Measurements from ENCODE around the gene TTC39C. TPM values are rescaled to one million over a fixed set of nuclear protein-coding genes. Genes with fewer than 3 reads are reported as not detected.

The TTC39C gene
- polyA plus RNA-seq, 2 of the 4 experiments (the other 2 are of a cell fraction) = 8.7 to 18.4 TPM

DNA sequence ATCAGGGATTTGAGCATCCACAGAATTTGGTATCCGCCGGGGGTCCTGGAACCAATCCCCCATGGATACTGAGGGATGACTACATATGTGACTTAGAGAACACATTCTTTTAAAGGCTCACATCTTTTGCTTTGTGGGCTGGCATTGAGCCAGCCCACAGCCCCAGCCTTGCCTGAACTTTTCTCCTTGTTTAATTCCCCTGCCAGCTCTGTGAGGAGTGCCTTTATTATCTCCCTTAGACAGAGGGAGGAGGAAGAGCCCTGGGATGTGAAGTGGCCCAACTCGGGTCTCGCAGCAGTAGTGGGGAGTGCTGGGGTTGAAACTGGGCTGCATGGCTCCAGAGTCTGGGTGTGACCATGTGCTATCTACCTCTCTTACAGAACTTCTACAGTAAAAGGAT is 7.6 kb downstream of the TTC39C start (continued):
- TF ChIP-seq RAD21 (conservative IDR thresholded peaks at IDR 0.05 in 1 of 2, IDR thresholded peaks at IDR 0.05 in 1 of 2) (no peak), HOXA7 (CRISPR knock-in tag; IDR thresholded peaks at IDR 0.05) (no peak)

DNA sequence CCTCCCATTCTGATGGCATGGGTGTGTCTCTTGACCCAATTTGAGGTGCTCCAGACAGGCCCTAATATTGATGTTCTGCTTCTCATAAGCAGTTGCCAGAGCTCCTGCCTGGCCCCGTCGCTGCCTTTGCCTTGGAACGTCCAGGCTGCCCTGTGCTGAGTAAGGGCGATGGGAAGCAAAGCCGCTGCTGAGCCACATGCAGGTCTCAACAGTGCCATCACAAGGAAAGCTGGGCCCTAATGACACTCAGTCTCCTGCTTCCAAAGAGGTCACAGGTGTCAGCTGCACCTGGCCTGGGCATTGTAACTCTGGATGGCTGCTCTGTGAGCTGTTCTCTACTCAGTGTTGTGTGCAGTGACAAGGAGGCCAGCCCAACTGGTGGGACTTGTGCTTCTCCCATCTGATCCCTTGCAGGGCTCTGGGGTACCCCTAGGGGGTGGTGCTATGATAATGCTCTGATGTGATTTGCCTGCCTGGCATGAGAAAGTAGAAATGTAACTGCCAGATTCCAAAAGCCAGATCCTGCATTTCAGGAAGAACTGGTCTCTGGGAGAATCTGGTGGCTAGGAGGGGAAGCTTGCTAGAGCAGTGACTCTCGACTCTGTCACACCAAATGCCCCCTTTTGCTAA is 8.7 kb downstream of the TTC39C start:
- no peaks in the 10 kb centered on the region for H3K9me3 ChIP-seq
- ATAC-seq (peak in 1 of 2 experiments; percentile 64; a peak in 3 of 6 replicates), DNase-seq (ENCODE audit: low read depth in 1 of 2, low spot score in 1 of 2) (peak in 1 of 2 experiments; percentile 10), FAIRE-seq (no peak)
- H3K4me2 ChIP-seq = no peak overlapping the region
- WGBS (ENCODE audit: missing lambda C conversion rate) = 100% methylated on average over 6 of the region's 6 CpGs
- ChIA-PET POLR2A (no interaction called here), CTCF (interaction anchor here (1.7 kb wide), 1 partner anchor 9 kb away, joined by 5 read pairs; no protein-coding TSS in a partner anchor)
- TF ChIP-seq, protein P1, sequence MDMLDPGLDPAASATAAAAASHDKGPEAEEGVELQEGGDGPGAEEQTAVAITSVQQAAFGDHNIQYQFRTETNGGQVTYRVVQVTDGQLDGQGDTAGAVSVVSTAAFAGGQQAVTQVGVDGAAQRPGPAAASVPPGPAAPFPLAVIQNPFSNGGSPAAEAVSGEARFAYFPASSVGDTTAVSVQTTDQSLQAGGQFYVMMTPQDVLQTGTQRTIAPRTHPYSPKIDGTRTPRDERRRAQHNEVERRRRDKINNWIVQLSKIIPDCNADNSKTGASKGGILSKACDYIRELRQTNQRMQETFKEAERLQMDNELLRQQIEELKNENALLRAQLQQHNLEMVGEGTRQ (IDR thresholded peaks at IDR 0.05) = no peak
- TF ChIP-seq SMC3 (IDR thresholded peaks at IDR 0.05) (no peak), POLR2A (IDR thresholded peaks at IDR 0.05; ENCODE audit: low read length) (no peak), TP53 (CRISPR knock-in tag; IDR thresholded peaks at IDR 0.05) (no peak), FOSL2 (IDR thresholded peaks at IDR 0.05) (no peak), FOSL2 (CRISPR knock-in tag; IDR thresholded peaks at IDR 0.05) (no peak), MAZ (IDR thresholded peaks at IDR 0.05; ENCODE audit: borderline replicate concordance, low read depth, low read length) (no peak), RNF2 (IDR thresholded peaks at IDR 0.05; ENCODE audit: borderline replicate concordance, low read depth) (no peak), MAFK (IDR thresholded peaks at IDR 0.05; ENCODE audit: partially characterized antibody) (no peak), EHF (CRISPR knock-in tag; IDR thresholded peaks at IDR 0.05) (no peak), CBX2 (IDR thresholded peaks at IDR 0.05; ENCODE audit: borderline replicate concordance, low read depth) (no peak), NFE2L2 (conservative IDR thresholded peaks at IDR 0.05; ENCODE audit: low read length) (no peak), FOXS1 (CRISPR knock-in tag; IDR thresholded peaks at IDR 0.05) (no peak), HOXB13 (CRISPR knock-in tag; IDR thresholded peaks at IDR 0.05; ENCODE audit: low read depth) (no peak)
- TF ChIP-seq, protein P2, sequence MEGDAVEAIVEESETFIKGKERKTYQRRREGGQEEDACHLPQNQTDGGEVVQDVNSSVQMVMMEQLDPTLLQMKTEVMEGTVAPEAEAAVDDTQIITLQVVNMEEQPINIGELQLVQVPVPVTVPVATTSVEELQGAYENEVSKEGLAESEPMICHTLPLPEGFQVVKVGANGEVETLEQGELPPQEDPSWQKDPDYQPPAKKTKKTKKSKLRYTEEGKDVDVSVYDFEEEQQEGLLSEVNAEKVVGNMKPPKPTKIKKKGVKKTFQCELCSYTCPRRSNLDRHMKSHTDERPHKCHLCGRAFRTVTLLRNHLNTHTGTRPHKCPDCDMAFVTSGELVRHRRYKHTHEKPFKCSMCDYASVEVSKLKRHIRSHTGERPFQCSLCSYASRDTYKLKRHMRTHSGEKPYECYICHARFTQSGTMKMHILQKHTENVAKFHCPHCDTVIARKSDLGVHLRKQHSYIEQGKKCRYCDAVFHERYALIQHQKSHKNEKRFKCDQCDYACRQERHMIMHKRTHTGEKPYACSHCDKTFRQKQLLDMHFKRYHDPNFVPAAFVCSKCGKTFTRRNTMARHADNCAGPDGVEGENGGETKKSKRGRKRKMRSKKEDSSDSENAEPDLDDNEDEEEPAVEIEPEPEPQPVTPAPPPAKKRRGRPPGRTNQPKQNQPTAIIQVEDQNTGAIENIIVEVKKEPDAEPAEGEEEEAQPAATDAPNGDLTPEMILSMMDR (IDR thresholded peaks at IDR 0.05) = no peak
- TF ChIP-seq, protein P3, sequence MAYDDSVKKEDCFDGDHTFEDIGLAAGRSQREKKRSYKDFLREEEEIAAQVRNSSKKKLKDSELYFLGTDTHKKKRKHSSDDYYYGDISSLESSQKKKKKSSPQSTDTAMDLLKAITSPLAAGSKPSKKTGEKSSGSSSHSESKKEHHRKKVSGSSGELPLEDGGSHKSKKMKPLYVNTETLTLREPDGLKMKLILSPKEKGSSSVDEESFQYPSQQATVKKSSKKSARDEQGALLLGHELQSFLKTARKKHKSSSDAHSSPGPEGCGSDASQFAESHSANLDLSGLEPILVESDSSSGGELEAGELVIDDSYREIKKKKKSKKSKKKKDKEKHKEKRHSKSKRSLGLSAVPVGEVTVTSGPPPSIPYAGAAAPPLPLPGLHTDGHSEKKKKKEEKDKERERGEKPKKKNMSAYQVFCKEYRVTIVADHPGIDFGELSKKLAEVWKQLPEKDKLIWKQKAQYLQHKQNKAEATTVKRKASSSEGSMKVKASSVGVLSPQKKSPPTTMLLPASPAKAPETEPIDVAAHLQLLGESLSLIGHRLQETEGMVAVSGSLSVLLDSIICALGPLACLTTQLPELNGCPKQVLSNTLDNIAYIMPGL (CRISPR knock-in tag; IDR thresholded peaks at IDR 0.05; ENCODE audit: borderline replicate concordance) = no peak
- TF ChIP-seq, protein P4, sequence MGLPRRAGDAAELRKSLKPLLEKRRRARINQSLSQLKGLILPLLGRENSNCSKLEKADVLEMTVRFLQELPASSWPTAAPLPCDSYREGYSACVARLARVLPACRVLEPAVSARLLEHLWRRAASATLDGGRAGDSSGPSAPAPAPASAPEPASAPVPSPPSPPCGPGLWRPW (IDR thresholded peaks at IDR 0.05) = no peak
- TF ChIP-seq, protein P5, sequence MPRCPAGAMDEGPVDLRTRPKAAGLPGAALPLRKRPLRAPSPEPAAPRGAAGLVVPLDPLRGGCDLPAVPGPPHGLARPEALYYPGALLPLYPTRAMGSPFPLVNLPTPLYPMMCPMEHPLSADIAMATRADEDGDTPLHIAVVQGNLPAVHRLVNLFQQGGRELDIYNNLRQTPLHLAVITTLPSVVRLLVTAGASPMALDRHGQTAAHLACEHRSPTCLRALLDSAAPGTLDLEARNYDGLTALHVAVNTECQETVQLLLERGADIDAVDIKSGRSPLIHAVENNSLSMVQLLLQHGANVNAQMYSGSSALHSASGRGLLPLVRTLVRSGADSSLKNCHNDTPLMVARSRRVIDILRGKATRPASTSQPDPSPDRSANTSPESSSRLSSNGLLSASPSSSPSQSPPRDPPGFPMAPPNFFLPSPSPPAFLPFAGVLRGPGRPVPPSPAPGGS (IDR thresholded peaks at IDR 0.05) = no peak
- no peak overlapping the region for H3K4me3 ChIP-seq
- H3K4me1 ChIP-seq = peaks cover 18% of the 10 kb centered on the region
- no peak overlapping the region for H3K27ac ChIP-seq
